Glutamatergic neuron (in vitro differentiated cells): ENCODE results near the gene KHNYN. TPM values are rescaled to one million over a fixed set of nuclear protein-coding genes. Genes with fewer than 3 reads are reported as not detected.
A peak's percentile ranks its signal among the peaks of the same experiment; 100 is the strongest.

Experiments
- DNase-seq: peaks from one replicate; pipeline ENCODE4 v3.0.0; 2022
- H3K27ac Mint-ChIP-seq: one replicate; pipeline ENCODE4 v1.8.0; 2020; ENCODE audit warnings: mild to moderate bottlenecking, mixed read lengths, inconsistent platforms; ENCODE audit not compliant: unreplicated experiment
- H3K27me3 Mint-ChIP-seq: one replicate; pipeline ENCODE4 v1.8.0; 2020; ENCODE audit warnings: mild to moderate bottlenecking, moderate library complexity, mixed read lengths, inconsistent platforms; ENCODE audit not compliant: unreplicated experiment
- H3K36me3 Mint-ChIP-seq: one replicate; pipeline ENCODE4 v1.8.0; 2020; ENCODE audit warnings: mild to moderate bottlenecking, mixed read lengths, inconsistent platforms; ENCODE audit not compliant: unreplicated experiment
- H3K4me1 Mint-ChIP-seq: one replicate; pipeline ENCODE4 v1.8.0; 2020; ENCODE audit warnings: mild to moderate bottlenecking, low read depth, mixed read lengths, inconsistent platforms; ENCODE audit not compliant: unreplicated experiment
- H3K4me3 Mint-ChIP-seq: one replicate; pipeline ENCODE4 v1.8.0; 2020; ENCODE audit warnings: mild to moderate bottlenecking, mixed read lengths, inconsistent platforms; ENCODE audit not compliant: unreplicated experiment
- H3K9me3 Mint-ChIP-seq: one replicate; pipeline ENCODE4 v1.8.0; 2020; ENCODE audit warnings: mild to moderate bottlenecking, moderate library complexity, mixed read lengths, inconsistent platforms; ENCODE audit not compliant: unreplicated experiment
- CTCF ChIP-seq: fragments of 200-600 bp; sonication (generic); IDR thresholded peaks from one replicate; pipeline ENCODE4 v1.5.0; 2021; ENCODE audit not compliant: partially characterized antibody, unreplicated experiment
- long read RNA-seq: library from polyadenylated mRNA; unstranded; transcript quantifications from one replicate; pipeline ENCODE4 v2.0.0, GENCODE V29; 2020; ENCODE audit not compliant: unreplicated experiment
- total RNA-seq: library from RNA; stranded (reverse); fragmentation: NEBNext Ultra II Directional; extraction: Animal tissue kit (Norgen Biotek cat#: 25700); gene quantifications from one replicate; pipeline ENCODE4 v1.2.1, GENCODE V29; 2021; ENCODE audit not compliant: unreplicated experiment

Gene KHNYN
- 28.9 TPM for total RNA-seq
- long read RNA-seq, partial matches to known transcripts, result 0 of 2 reads
- long read RNA-seq, other reads (novel, unspliced or antisense), result 2 of 2 reads

GRCh38 chr14:24429395-24430142, at the start of gene KHNYN, which contains the start of gene CBLN3:
Gene KHNYN, plus strand, starts transcription at chr14:24429954. Its CDS starts 777 bp downstream, at chr14:24430731.
Gene CBLN3, minus strand, starts transcription at chr14:24429668. Its CDS starts 614 bp downstream, at chr14:24429054.
- peak within 1 kb of the TSS; percentile 83 for H3K4me3 Mint-ChIP-seq
- H3K36me3 Mint-ChIP-seq, result no peaks in the 10 kb centered on the region
- H3K9me3 Mint-ChIP-seq, result no peaks in the 10 kb centered on the region
- H3K27me3 Mint-ChIP-seq, result peaks cover under 1% of the 10 kb centered on the region
- no peak for TF ChIP-seq CTCF
- DNase-seq, result peak; percentile 77
- no peaks in the 10 kb centered on the region for H3K4me1 Mint-ChIP-seq
- peak within 1 kb of the TSS; percentile 54 for H3K27ac Mint-ChIP-seq

GRCh38 chr14:24381363-24382063, 48.2 kb upstream of the KHNYN start:
- no peak for DNase-seq
- peaks cover 5% of the 10 kb centered on the region for H3K9me3 Mint-ChIP-seq
- TF ChIP-seq CTCF, result no peak
- no peak overlapping the region for H3K4me3 Mint-ChIP-seq
- H3K4me1 Mint-ChIP-seq, result peaks cover 19% of the 10 kb centered on the region
- H3K36me3 Mint-ChIP-seq, result no peaks in the 10 kb centered on the region
- no peak overlapping the region for H3K27ac Mint-ChIP-seq
- peaks cover 4% of the 10 kb centered on the region for H3K27me3 Mint-ChIP-seq

- Mint-ChIP-seq H3K4me1 (peaks cover 15% of the 10 kb centered on the region), H3K9me3 (peaks cover 5% of the 10 kb centered on the region), H3K36me3 (no peaks in the 10 kb centered on the region), H3K27ac (no peak overlapping the region), H3K27me3 (peaks cover 4% of the 10 kb centered on the region), H3K4me3 (no peak overlapping the region)
- no peak for DNase-seq
- TF ChIP-seq CTCF, result no peak
Measured at GRCh38 chr14:24382064-24382371, 47.7 kb upstream of the KHNYN start.

GRCh38 chr14:24384169-24384568, 45.6 kb upstream of the KHNYN start:
- H3K36me3 Mint-ChIP-seq, result no peaks in the 10 kb centered on the region
- H3K4me3 Mint-ChIP-seq, result no peak overlapping the region
- TF ChIP-seq CTCF, result no peak
- peaks cover 5% of the 10 kb centered on the region for H3K9me3 Mint-ChIP-seq
- DNase-seq, result no peak
- H3K4me1 Mint-ChIP-seq, result peaks cover 12% of the 10 kb centered on the region
- H3K27me3 Mint-ChIP-seq, result peaks cover 1% of the 10 kb centered on the region
- H3K27ac Mint-ChIP-seq, result no peak overlapping the region

GRCh38 chr14:24385524-24385923, 44.2 kb upstream of the KHNYN start:
- H3K4me3 Mint-ChIP-seq, result no peak overlapping the region
- H3K9me3 Mint-ChIP-seq, result peaks cover 5% of the 10 kb centered on the region
- H3K36me3 Mint-ChIP-seq, result no peaks in the 10 kb centered on the region
- TF ChIP-seq CTCF, result no peak
- no peak for DNase-seq
- no peaks in the 10 kb centered on the region for H3K27me3 Mint-ChIP-seq
- H3K27ac Mint-ChIP-seq, result no peak overlapping the region
- peaks cover 12% of the 10 kb centered on the region for H3K4me1 Mint-ChIP-seq
